Measurements from ENCODE around the gene UFSP2.

DNA sequence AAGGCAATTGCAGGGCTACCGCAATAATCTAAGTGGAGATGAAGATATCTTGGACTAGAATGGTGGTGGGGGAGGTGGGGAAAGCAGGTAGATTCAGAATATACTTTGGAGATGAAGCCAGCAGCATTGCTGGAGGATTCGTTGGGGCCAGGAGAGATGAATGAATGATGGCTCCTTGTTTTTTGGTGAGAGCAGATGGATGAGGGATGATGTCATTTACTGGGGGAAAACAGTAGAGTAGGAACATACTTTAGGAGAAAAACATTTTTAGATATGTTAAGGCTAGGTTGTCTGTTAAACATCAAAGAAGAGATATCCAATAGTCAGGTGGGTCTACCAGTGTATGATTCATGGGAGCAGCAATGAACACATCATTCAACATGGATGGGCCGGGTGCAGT is 39.9 kb upstream of the UFSP2 start:
- TF ChIP-seq, protein P1, sequence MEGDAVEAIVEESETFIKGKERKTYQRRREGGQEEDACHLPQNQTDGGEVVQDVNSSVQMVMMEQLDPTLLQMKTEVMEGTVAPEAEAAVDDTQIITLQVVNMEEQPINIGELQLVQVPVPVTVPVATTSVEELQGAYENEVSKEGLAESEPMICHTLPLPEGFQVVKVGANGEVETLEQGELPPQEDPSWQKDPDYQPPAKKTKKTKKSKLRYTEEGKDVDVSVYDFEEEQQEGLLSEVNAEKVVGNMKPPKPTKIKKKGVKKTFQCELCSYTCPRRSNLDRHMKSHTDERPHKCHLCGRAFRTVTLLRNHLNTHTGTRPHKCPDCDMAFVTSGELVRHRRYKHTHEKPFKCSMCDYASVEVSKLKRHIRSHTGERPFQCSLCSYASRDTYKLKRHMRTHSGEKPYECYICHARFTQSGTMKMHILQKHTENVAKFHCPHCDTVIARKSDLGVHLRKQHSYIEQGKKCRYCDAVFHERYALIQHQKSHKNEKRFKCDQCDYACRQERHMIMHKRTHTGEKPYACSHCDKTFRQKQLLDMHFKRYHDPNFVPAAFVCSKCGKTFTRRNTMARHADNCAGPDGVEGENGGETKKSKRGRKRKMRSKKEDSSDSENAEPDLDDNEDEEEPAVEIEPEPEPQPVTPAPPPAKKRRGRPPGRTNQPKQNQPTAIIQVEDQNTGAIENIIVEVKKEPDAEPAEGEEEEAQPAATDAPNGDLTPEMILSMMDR (IDR thresholded peaks at IDR 0.05) = no peak
- TF ChIP-seq EP300 (IDR thresholded peaks at IDR 0.05) (no peak), POLR2A (IDR thresholded peaks at IDR 0.05) (no peak)
